ENCODE measurements around the gene DOCK1.

The DOCK1 gene

DNA sequence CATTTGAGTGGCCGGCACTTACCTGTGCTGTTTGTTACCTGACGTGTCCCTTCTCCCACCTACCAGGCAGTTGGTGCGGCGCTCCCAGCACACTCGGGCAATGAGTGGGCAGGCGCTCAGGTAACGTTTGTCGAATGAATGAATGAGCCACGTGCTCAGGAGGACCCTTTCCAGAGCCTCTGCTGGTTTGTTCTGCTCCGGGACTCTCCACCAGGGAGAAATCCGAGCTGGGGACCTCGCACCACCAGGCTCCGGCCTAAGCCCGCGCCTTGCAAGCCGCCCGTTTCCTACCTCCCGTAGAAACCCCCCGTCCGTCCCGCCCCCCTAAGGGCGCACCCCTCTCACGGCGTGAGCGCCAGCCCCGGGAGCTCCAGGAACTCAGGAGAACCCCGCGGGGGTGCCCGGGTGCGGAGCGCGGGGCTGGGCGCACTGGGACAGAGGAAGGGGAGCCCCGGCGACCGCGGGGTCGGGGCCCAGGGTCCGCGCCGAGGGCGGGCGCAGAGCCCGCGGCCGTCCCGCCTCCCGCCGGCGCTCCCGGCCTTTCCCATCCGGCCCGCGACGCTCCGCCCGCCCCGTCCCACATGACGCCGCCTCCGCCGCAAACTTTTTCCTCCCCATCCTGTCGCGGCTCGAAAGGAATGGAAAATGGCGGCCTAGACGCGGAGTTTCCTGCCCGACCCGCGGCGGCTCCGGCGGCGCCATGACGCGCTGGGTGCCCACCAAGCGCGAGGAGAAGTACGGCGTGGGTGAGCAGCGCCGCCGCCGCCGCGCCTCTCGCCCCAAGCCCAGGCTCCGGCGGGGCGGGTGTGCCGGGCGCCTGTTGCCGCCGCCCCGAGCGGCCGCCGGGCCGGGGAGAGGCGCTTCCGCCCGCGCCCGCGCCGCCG is at the start of gene DOCK1:
TSS of gene DOCK1 (plus strand) at position 611 of the 884 bp plus-strand sequence. CDS start at position 701, 90 bp downstream.
- Histone ChIP-seq H3K4me2 (ENCODE audit: low read depth, low read length, poor library complexity, severe bottlenecking) (no peak within 1 kb of the TSS), H2AFZ (ENCODE audit: low read length) (no peak within 1 kb of the TSS), H3K79me2 (ENCODE audit: insufficient read depth, low read length) (no peaks in the 10 kb centered on the region), H3K4me3 (ENCODE audit: low read length, poor library complexity, severe bottlenecking) (no peak within 1 kb of the TSS), H3K9ac (ENCODE audit: low read depth, low read length, poor library complexity, severe bottlenecking) (no peak within 1 kb of the TSS), H3K9me2 (replicated peaks; ENCODE audit: low read depth, low read length) (no peaks in the 10 kb centered on the region), H3K36me3 (ENCODE audit: insufficient read depth, low read length) (no peaks in the 10 kb centered on the region), H3F3A (ENCODE audit: low read depth) (no peaks in the 10 kb centered on the region), H3K4me1 (ENCODE audit: insufficient read depth, low read length, poor library complexity, severe bottlenecking) (no peaks in the 10 kb centered on the region), H3K9me3 (ENCODE audit: insufficient read depth, low read depth, low read length) (no peaks in the 10 kb centered on the region; the same call in 1 of the 2 replicates), H3K27me3 (ENCODE audit: insufficient read depth, low read length, poor library complexity, severe bottlenecking) (no peaks in the 10 kb centered on the region), H4K20me1 (ENCODE audit: insufficient read depth, low read length, poor library complexity, severe bottlenecking) (no peaks in the 10 kb centered on the region)
- TF ChIP-seq EZH2phosphoT487 (IDR thresholded peaks at IDR 0.05; ENCODE audit: borderline replicate concordance): no peak
- TF ChIP-seq, protein P1, sequence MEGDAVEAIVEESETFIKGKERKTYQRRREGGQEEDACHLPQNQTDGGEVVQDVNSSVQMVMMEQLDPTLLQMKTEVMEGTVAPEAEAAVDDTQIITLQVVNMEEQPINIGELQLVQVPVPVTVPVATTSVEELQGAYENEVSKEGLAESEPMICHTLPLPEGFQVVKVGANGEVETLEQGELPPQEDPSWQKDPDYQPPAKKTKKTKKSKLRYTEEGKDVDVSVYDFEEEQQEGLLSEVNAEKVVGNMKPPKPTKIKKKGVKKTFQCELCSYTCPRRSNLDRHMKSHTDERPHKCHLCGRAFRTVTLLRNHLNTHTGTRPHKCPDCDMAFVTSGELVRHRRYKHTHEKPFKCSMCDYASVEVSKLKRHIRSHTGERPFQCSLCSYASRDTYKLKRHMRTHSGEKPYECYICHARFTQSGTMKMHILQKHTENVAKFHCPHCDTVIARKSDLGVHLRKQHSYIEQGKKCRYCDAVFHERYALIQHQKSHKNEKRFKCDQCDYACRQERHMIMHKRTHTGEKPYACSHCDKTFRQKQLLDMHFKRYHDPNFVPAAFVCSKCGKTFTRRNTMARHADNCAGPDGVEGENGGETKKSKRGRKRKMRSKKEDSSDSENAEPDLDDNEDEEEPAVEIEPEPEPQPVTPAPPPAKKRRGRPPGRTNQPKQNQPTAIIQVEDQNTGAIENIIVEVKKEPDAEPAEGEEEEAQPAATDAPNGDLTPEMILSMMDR (conservative IDR thresholded peaks at IDR 0.05; ENCODE audit: low read length): no peak

DNA sequence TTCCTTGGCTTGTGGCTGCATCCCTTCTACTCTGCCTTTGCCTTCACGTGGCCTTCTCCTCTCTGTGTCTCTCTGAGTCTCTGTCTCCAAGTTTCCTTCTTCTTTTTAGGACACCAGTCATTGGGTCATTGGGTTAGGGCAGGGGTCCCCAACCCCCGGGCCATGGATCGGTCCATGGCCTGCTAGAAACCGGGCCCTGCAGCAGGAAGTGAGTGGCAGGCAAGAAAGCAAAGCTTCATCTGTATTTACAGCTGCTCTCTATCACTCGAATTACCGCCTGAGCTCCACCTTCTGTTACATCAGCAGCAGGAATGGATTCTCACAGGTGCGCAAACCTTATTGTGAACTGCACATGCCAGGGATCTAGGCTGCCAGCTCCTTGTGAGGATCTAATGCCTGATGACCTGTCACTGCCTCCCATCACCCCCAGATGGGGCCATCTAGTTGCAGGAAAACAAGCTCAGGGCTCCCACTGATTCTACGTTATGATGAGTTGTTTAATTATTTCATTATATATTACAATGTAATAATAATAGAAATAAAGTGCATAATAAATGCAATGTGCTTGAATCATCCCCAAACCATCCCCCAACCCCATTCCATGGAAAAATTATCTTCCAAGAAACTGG is 47.9 kb upstream of the DOCK1 start:
- Histone ChIP-seq H3K9me2 (replicated peaks; ENCODE audit: low read depth, low read length) (no peaks in the 10 kb centered on the region), H4K20me1 (ENCODE audit: insufficient read depth, low read length, poor library complexity, severe bottlenecking) (no peaks in the 10 kb centered on the region), H2AFZ (ENCODE audit: low read length) (no peak overlapping the region), H3K9me3 (ENCODE audit: insufficient read depth, low read depth, low read length) (no peaks in the 10 kb centered on the region; the same call in 1 of the 2 replicates), H3K27me3 (ENCODE audit: insufficient read depth, low read length, poor library complexity, severe bottlenecking) (no peaks in the 10 kb centered on the region), H3K79me2 (ENCODE audit: insufficient read depth, low read length) (no peaks in the 10 kb centered on the region), H3F3A (ENCODE audit: low read depth) (no peaks in the 10 kb centered on the region), H3K36me3 (ENCODE audit: insufficient read depth, low read length) (no peaks in the 10 kb centered on the region), H3K4me3 (ENCODE audit: low read length, poor library complexity, severe bottlenecking) (no peak overlapping the region), H3K4me2 (ENCODE audit: low read depth, low read length, poor library complexity, severe bottlenecking) (no peak overlapping the region), H3K4me1 (ENCODE audit: insufficient read depth, low read length, poor library complexity, severe bottlenecking) (no peaks in the 10 kb centered on the region), H3K9ac (ENCODE audit: low read depth, low read length, poor library complexity, severe bottlenecking) (no peak overlapping the region)
- no peak for TF ChIP-seq EZH2phosphoT487 (IDR thresholded peaks at IDR 0.05; ENCODE audit: borderline replicate concordance)
- TF ChIP-seq, protein P1 (conservative IDR thresholded peaks at IDR 0.05; ENCODE audit: low read length): no peak

DNA sequence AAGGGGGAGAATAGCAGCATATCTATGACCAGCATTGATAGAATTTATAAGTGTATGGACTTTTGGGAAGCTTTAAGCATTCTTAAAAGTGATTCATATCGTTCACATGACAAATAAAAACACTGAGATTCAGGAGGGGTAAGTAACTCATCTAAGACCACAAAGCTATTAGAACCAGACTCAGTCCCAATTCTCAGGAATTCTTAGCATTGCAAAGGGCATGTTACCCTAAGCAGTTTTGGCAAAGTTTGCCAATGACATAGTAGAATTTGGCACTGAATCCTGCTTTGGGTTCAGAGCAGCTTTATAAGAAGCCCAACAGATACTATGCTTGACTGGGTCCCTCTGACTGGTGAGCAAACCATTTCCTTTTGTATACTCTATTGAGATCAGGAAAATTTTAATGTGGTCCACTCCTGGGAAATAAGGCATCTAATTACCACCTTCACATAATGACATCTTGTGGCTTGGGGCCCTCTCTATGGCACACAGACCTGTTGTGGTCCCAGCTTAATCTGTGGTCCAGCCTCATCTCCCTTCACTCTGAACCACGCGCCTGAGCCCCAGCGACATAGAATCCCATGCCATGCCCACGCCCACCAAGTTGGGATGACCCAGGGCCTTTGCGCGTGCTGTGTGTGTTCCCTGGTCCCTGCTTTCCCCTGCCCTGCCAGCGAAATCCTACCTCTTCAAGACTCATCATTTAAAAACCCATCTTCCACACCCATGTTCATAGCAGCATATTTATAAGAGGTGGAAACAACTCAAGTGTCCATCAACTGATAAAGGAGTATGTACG is 37.5 kb upstream of the DOCK1 start:
- Histone ChIP-seq H4K20me1 (ENCODE audit: insufficient read depth, low read length, poor library complexity, severe bottlenecking) (no peaks in the 10 kb centered on the region), H3K79me2 (ENCODE audit: insufficient read depth, low read length) (no peaks in the 10 kb centered on the region)

More for the DNA sequence above, 37.5 kb upstream of the DOCK1 start:
- Histone ChIP-seq H3K9me3 (ENCODE audit: insufficient read depth, low read depth, low read length) (peaks cover 5% of the 10 kb centered on the region), H3F3A (ENCODE audit: low read depth) (no peaks in the 10 kb centered on the region), H3K4me2 (ENCODE audit: low read depth, low read length, poor library complexity, severe bottlenecking) (no peak overlapping the region), H3K4me1 (ENCODE audit: insufficient read depth, low read length, poor library complexity, severe bottlenecking) (no peaks in the 10 kb centered on the region), H3K36me3 (ENCODE audit: insufficient read depth, low read length) (no peaks in the 10 kb centered on the region), H3K9ac (ENCODE audit: low read depth, low read length, poor library complexity, severe bottlenecking) (no peak overlapping the region), H2AFZ (ENCODE audit: low read length) (no peak overlapping the region), H3K9me2 (replicated peaks; ENCODE audit: low read depth, low read length) (no peaks in the 10 kb centered on the region), H3K4me3 (ENCODE audit: low read length, poor library complexity, severe bottlenecking) (no peak overlapping the region), H3K27me3 (ENCODE audit: insufficient read depth, low read length, poor library complexity, severe bottlenecking) (no peaks in the 10 kb centered on the region)
- TF ChIP-seq, protein P1 (conservative IDR thresholded peaks at IDR 0.05; ENCODE audit: low read length): no peak
- no peak for TF ChIP-seq EZH2phosphoT487 (IDR thresholded peaks at IDR 0.05; ENCODE audit: borderline replicate concordance)
